Panc1 (cell line): Measurements from ENCODE around the gene MBOAT7. TPM values are rescaled to one million over a fixed set of nuclear protein-coding genes. Genes with fewer than 3 reads are reported as not detected.

ENCODE experiments used
- ATAC-seq: fragments of 200-7000 bp; cut with Tn5 transposase; 2 replicates; pipeline ENCODE4 v1.9.1; 2020; ENCODE audit warnings: mild to moderate bottlenecking, moderate library complexity
- BruUV-seq: library from RNA; stranded (reverse); fragments of 400-500 nt; replicated peaks from 2 replicates; lab custom pipeline; 2021; lab: Mats Ljungman, UMichigan
- CTCF ChIA-PET: fragments of 300-600 bp; sonication (Branson Sonifier 250); formaldehyde crosslinking; loops from one replicate; lab custom pipeline; 2022; ENCODE audit warnings: antibody characterized with exemption; lab: Charles Lee
- POLR2A ChIA-PET: fragments of 300-600 bp; sonication (Branson Sonifier 250); formaldehyde crosslinking; loops from one replicate; lab custom pipeline; 2022; ENCODE audit warnings: antibody characterized with exemption; lab: Charles Lee
- DNase-seq: peaks from one replicate; pipeline ENCODE4 v3.0.0-alpha.2; 2010; ENCODE audit warnings: low read depth, low spot score
- H3K27ac ChIP-seq: 2 replicates; pipeline ENCODE4 v1.5.1; 2011; ENCODE audit warnings: mild to moderate bottlenecking, low read length, inconsistent platforms
- H3K27me3 ChIP-seq: fragments of 200-500 bp; sonication (Bioruptor generic); 2 replicates; pipeline ENCODE4 v1.6.0; 2014; ENCODE audit warnings: low read length, inconsistent platforms; ENCODE audit not compliant: control insufficient read depth, insufficient read depth
- H3K36me3 ChIP-seq: fragments of 200-500 bp; sonication (Bioruptor generic); 2 replicates; pipeline ENCODE4 v1.5.1; 2014; ENCODE audit warnings: inconsistent platforms, mild to moderate bottlenecking, low read length, moderate library complexity; ENCODE audit not compliant: control insufficient read depth, insufficient read depth
- H3K4me1 ChIP-seq: 2 replicates; pipeline ENCODE4 v1.5.1; 2011; ENCODE audit warnings: inconsistent platforms, mild to moderate bottlenecking, low read length, moderate library complexity; ENCODE audit not compliant: control insufficient read depth, insufficient read depth
- H3K4me3 ChIP-seq, 2 experiments: 2 replicates each; pipeline ENCODE4 v1.5.1; 2011 to 2012; ENCODE audit warnings: low read depth in 2 of 2, low read length in 2 of 2, mild to moderate bottlenecking in 2 of 2, inconsistent platforms in 1 of 2, moderate library complexity in 1 of 2
- H3K9me3 ChIP-seq: fragments of 200-500 bp; sonication (Bioruptor generic); 2 replicates; pipeline ENCODE4 v1.5.1; 2014; ENCODE audit warnings: low read depth, mild to moderate bottlenecking, inconsistent platforms, low read length, moderate library complexity; ENCODE audit not compliant: control insufficient read depth, insufficient read depth
- CTCF ChIP-seq: fragments of 450-650 bp; IDR thresholded peaks from 2 replicates; pipeline ENCODE4 v1.5.1; 2017; ENCODE audit warnings: mild to moderate bottlenecking
- POLR2AphosphoS5 ChIP-seq: IDR thresholded peaks from 2 replicates; pipeline ENCODE4 v1.6.1; 2012; ENCODE audit warnings: mild to moderate bottlenecking, low read depth, low read length, moderate library complexity
- REST ChIP-seq, 2 experiments: IDR thresholded peaks; 2 replicates each; pipeline ENCODE4 v1.6.1; 2011 to 2012; ENCODE audit warnings: low read depth in 2 of 2, control low read depth in 1 of 2, low read length in 1 of 2, mild to moderate bottlenecking in 1 of 2, moderate library complexity in 1 of 2; ENCODE audit not compliant: insufficient read depth in 1 of 2
- SIN3A ChIP-seq: IDR thresholded peaks from 2 replicates; pipeline ENCODE4 v1.6.1; 2012; ENCODE audit warnings: low read depth, mild to moderate bottlenecking, low read length, moderate library complexity, borderline replicate concordance; ENCODE audit not compliant: insufficient read depth
- TCF7L2 ChIP-seq: IDR thresholded peaks from 2 replicates; pipeline ENCODE4 v1.6.1; 2011; ENCODE audit warnings: mild to moderate bottlenecking, low read depth, low read length, inconsistent platforms
- in situ Hi-C: cut with HindIII; loops from 2 replicates; pipeline ENCODE4 v1.10.0; 2016; ENCODE audit warnings: low sequenced_read_pairs, low pct_unique_long_range_greater_than_20kb
- intact Hi-C: fragments of 100-400 bp; cut with micrococcal nuclease; formaldehyde crosslinking; loops from one replicate; pipeline ENCODE4 v1.10.0; 2022; ENCODE audit not compliant: unreplicated experiment
- total RNA-seq: library from RNA; stranded (reverse); gene quantifications from one replicate; pipeline ENCODE4 v1.2.1, GENCODE V29; 2021; ENCODE audit not compliant: unreplicated experiment

The MBOAT7 gene
- total RNA-seq, 1 experiment from 2014 or later, result 264 TPM

- TF ChIP-seq REST (IDR thresholded peaks at IDR 0.05; ENCODE audit: insufficient read depth in 1 of 2, low read depth in 2 of 2, low read length in 1 of 2), result no peak
- TF ChIP-seq CTCF, result no peak
- TF ChIP-seq TCF7L2, result no peak
- TF ChIP-seq POLR2AphosphoS5, result no peak
- TF ChIP-seq SIN3A, result no peak
- Histone ChIP-seq H3K27me3 (no peaks in the 10 kb centered on the region), H3K4me3 (peak overlapping the region; percentile 76 to 84), H3K27ac (peak overlapping the region; percentile 92), H3K9me3 (no peaks in the 10 kb centered on the region), H3K4me1 (peaks cover 22% of the 10 kb centered on the region), H3K36me3 (peaks cover 3% of the 10 kb centered on the region)
- intact Hi-C loops (no loop called here), in situ Hi-C loops (no loop called here)
- ChIA-PET CTCF (no interaction called here), POLR2A (interaction anchor here (0.7 kb wide), 1 partner anchor 29 kb away, joined by 3 read pairs; the partner anchor contains the start of gene MBOAT7)
- BruUV-seq, result TSS peak; percentile 91
- no peak for DNase-seq
- ATAC-seq, result peak; percentile 4
Measured at GRCh38 chr19:54160182-54160811, 29.1 kb downstream of the MBOAT7 start.

- in situ Hi-C loops (no loop called here), intact Hi-C loops (no loop called here)
- ATAC-seq, result peak; percentile 83
- ChIA-PET POLR2A (interaction anchor here (1.5 kb wide), 1 partner anchor 23 kb away, joined by 4 read pairs; the partner anchor contains the start of gene CNOT3), CTCF (no interaction called here)
- Histone ChIP-seq H3K4me3 (peak within 1 kb of the TSS; percentile 84 to 97), H3K4me1 (peaks cover 27% of the 10 kb centered on the region), H3K27me3 (no peaks in the 10 kb centered on the region), H3K9me3 (no peaks in the 10 kb centered on the region), H3K36me3 (peaks cover 5% of the 10 kb centered on the region), H3K27ac (peak within 1 kb of the TSS; percentile 99)
- peak; percentile 100 for DNase-seq
- TF ChIP-seq TCF7L2 (peak; percentile 90), SIN3A (peak; percentile 97), CTCF (no peak), POLR2AphosphoS5 (peak; percentile 78), REST (IDR thresholded peaks at IDR 0.05; ENCODE audit: insufficient read depth in 1 of 2, low read depth in 2 of 2, low read length in 1 of 2) (no peak)
- no TSS peak for BruUV-seq
Measured at GRCh38 chr19:54159352-54160181, 29.8 kb downstream of the MBOAT7 start, which contains the start of gene LENG1. Gene LENG1, minus strand, starts transcription at chr19:54159721. Its CDS starts 26 bp downstream, at chr19:54159695.
